ENCODE results near the gene SSH2. TPM values are rescaled to one million over a fixed set of nuclear protein-coding genes. Genes with fewer than 3 reads are reported as not detected.

SSH2 gene
- total RNA-seq, 2 experiments from 2014 or later = 39.4 to 73.9 TPM

- CTCF ChIA-PET (ENCODE audit: unreplicated experiment) = no interaction called here
Observed at GRCh38 chr17:29697371-29697770, 232.7 kb downstream of the SSH2 start.

GRCh38 chr17:29694918-29695563 lies 235.0 kb downstream of the SSH2 start:
- CTCF ChIA-PET (ENCODE audit: unreplicated experiment) = no interaction called here
- POLR2A ChIA-PET = no interaction called here
- Histone ChIP-seq H3K4me1 (ENCODE audit: insufficient read depth, low read length, poor library complexity, severe bottlenecking) (peaks cover 9% of the 10 kb centered on the region), H3K9me2 (ENCODE audit: insufficient read depth, low read length) (no peaks in the 10 kb centered on the region), H3K27ac (ENCODE audit: low read depth, low read length, poor library complexity, severe bottlenecking) (no peak overlapping the region), H2AFZ (ENCODE audit: low read length) (no peak overlapping the region), H3K4me3 (ENCODE audit: low read depth, low read length, poor library complexity, severe bottlenecking) (no peak overlapping the region), H3K36me3 (ENCODE audit: insufficient read depth, low read length) (peaks cover 40% of the 10 kb centered on the region), H3K9me3 (ENCODE audit: low read length) (no peaks in the 10 kb centered on the region), H4K20me1 (ENCODE audit: insufficient read depth, low read length) (no peaks in the 10 kb centered on the region), H3K79me2 (ENCODE audit: insufficient read depth, low read depth, low read length) (no peaks in the 10 kb centered on the region), H3K4me2 (ENCODE audit: low read length) (no peak overlapping the region)
- TF ChIP-seq CTCF (conservative IDR thresholded peaks at IDR 0.05; ENCODE audit: low read length) = no peak
- TF ChIP-seq EZH2phosphoT487 (IDR thresholded peaks at IDR 0.05; ENCODE audit: borderline replicate concordance, low read depth, low read length) = no peak
- no peak for DNase-seq (ENCODE audit: low spot score)
- intact Hi-C loops (cut with micrococcal nuclease; ENCODE audit: unreplicated experiment) = no loop called here
- no TSS peak for BruUV-seq (replicated peaks)

More at GRCh38 chr17:29697371-29697770, 232.7 kb downstream of the SSH2 start:
- Histone ChIP-seq H3K4me1 (ENCODE audit: insufficient read depth, low read length, poor library complexity, severe bottlenecking) (no peaks in the 10 kb centered on the region), H3K27ac (ENCODE audit: low read depth, low read length, poor library complexity, severe bottlenecking) (no peak overlapping the region), H4K20me1 (ENCODE audit: insufficient read depth, low read length) (no peaks in the 10 kb centered on the region), H3K9me3 (ENCODE audit: low read length) (no peaks in the 10 kb centered on the region), H3K9me2 (ENCODE audit: insufficient read depth, low read length) (no peaks in the 10 kb centered on the region), H3K36me3 (ENCODE audit: insufficient read depth, low read length) (peaks cover 55% of the 10 kb centered on the region), H3K4me3 (ENCODE audit: low read depth, low read length, poor library complexity, severe bottlenecking) (no peak overlapping the region), H2AFZ (ENCODE audit: low read length) (no peak overlapping the region), H3K79me2 (ENCODE audit: insufficient read depth, low read depth, low read length) (no peaks in the 10 kb centered on the region), H3K4me2 (ENCODE audit: low read length) (no peak overlapping the region)
- POLR2A ChIA-PET = no interaction called here
- no TSS peak for BruUV-seq (replicated peaks)
- no peak for DNase-seq (ENCODE audit: low spot score)
- intact Hi-C loops (cut with micrococcal nuclease; ENCODE audit: unreplicated experiment) = no loop called here
- TF ChIP-seq EZH2phosphoT487 (IDR thresholded peaks at IDR 0.05; ENCODE audit: borderline replicate concordance, low read depth, low read length) = no peak
- no peak for TF ChIP-seq CTCF (conservative IDR thresholded peaks at IDR 0.05; ENCODE audit: low read length)

- BruUV-seq (replicated peaks) = no TSS peak
- Histone ChIP-seq H3K9me2 (ENCODE audit: insufficient read depth, low read length) (no peaks in the 10 kb centered on the region), H3K79me2 (ENCODE audit: insufficient read depth, low read depth, low read length) (no peaks in the 10 kb centered on the region), H3K36me3 (ENCODE audit: insufficient read depth, low read length) (peaks cover 37% of the 10 kb centered on the region), H3K9me3 (ENCODE audit: low read length) (no peaks in the 10 kb centered on the region), H2AFZ (ENCODE audit: low read length) (no peak overlapping the region), H3K27ac (ENCODE audit: low read depth, low read length, poor library complexity, severe bottlenecking) (no peak overlapping the region), H3K4me2 (ENCODE audit: low read length) (no peak overlapping the region), H3K4me3 (ENCODE audit: low read depth, low read length, poor library complexity, severe bottlenecking) (no peak overlapping the region), H3K4me1 (ENCODE audit: insufficient read depth, low read length, poor library complexity, severe bottlenecking) (peaks cover 9% of the 10 kb centered on the region), H4K20me1 (ENCODE audit: insufficient read depth, low read length) (no peaks in the 10 kb centered on the region)
- intact Hi-C loops (cut with micrococcal nuclease; ENCODE audit: unreplicated experiment) = no loop called here
- CTCF ChIA-PET (ENCODE audit: unreplicated experiment) = no interaction called here
- TF ChIP-seq EZH2phosphoT487 (IDR thresholded peaks at IDR 0.05; ENCODE audit: borderline replicate concordance, low read depth, low read length) (no peak), CTCF (conservative IDR thresholded peaks at IDR 0.05; ENCODE audit: low read length) (no peak)
- DNase-seq (ENCODE audit: low spot score) = no peak
- POLR2A ChIA-PET = interaction anchor here (0.6 kb wide), 1 partner anchor 13 kb away, joined by 4 read pairs; no protein-coding TSS in a partner anchor
Observed at GRCh38 chr17:29693751-29694150, 236.3 kb downstream of the SSH2 start.

Data from OCI-LY7 (cell line).